ENCODE results near the gene CLDN19. TPM values are rescaled to one million over a fixed set of nuclear protein-coding genes. Genes with fewer than 3 reads are reported as not detected.
"Not testable (repeated sequence)": the region's sequence is repeated elsewhere in the genome, so short reads cannot be mapped to it uniquely, and the experiment has no call there.

The CLDN19 gene
- total RNA-seq, 1 donor from 2014 or later: not detected

DNA sequence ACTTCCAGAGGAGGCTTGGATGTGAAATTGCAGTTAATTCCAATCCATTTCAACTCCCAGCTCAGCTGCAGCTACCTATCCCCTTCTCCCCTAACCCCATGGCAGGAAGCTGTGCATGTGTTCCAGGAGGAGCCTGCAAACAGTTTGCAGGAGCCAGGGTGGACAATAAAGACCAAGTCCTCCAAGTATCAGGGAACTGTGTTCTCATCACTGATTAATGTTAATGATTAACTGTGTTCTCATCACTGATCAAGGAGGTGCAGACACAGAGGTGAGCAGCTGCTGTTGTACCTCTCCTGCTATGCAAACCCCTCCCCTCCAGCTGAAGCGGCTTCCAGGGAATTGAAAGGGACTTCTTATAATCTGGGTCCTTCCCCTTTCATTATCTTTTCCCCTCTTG is 19.2 kb downstream of the CLDN19 start:
- no peak for DNase-seq
- H3K9me3 ChIP-seq (replicated peaks): no peaks in the 10 kb centered on the region
- H3K27ac ChIP-seq (replicated peaks): no peak overlapping the region
- H3K36me3 ChIP-seq: no peaks in the 10 kb centered on the region
- no peaks in the 10 kb centered on the region for H3K27me3 ChIP-seq (ENCODE audit: low read depth)
- no peaks in the 10 kb centered on the region for H3K4me1 ChIP-seq
- intact Hi-C loops (cut with micrococcal nuclease): no loop called here
- TF ChIP-seq CTCF (IDR thresholded peaks at IDR 0.05; ENCODE audit: borderline replicate concordance): no peak
- H3K4me3 ChIP-seq: no peak overlapping the region

DNA sequence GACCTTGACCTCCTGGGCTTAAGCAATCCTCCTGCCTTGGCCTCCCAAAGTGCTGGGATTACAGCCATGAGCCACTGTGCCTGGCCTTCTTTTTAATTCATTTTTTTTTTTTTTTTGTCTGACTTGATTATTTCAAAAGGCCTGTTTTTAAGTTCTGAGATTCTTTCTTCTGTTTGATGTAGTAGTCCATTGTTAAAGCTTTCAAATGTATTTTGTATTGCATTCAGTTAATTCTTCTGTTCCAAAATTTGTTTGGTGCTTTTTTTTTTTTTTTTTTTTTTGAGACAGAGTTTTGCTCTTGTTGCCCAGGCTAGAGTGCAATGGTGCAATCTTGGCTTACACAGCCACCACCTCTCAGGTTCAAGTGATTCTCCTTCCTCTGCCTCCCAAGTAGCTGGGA is 25.6 kb downstream of the CLDN19 start:
- H3K4me3 ChIP-seq; DNase-seq; H3K27ac ChIP-seq (replicated peaks); H3K4me1 ChIP-seq; H3K27me3 ChIP-seq (ENCODE audit: low read depth); intact Hi-C loops (cut with micrococcal nuclease): not testable (repeated sequence)
- peaks cover 29% of the 10 kb centered on the region for H3K9me3 ChIP-seq (replicated peaks)
- H3K36me3 ChIP-seq: peaks cover 50% of the 10 kb centered on the region

- Histone ChIP-seq H3K9me3 (replicated peaks) (peaks cover 29% of the 10 kb centered on the region), H3K36me3 (peaks cover 53% of the 10 kb centered on the region), H3K27me3 (ENCODE audit: low read depth) (no peaks in the 10 kb centered on the region), H3K4me3 (no peak overlapping the region), H3K4me1 (no peaks in the 10 kb centered on the region), H3K27ac (replicated peaks) (no peak overlapping the region)
- no peak for DNase-seq
- intact Hi-C loops (cut with micrococcal nuclease): no loop called here
- no peak for TF ChIP-seq CTCF (IDR thresholded peaks at IDR 0.05; ENCODE audit: borderline replicate concordance)
Observed at GRCh38 chr1:42713293-42713692, 26.7 kb downstream of the CLDN19 start.

GRCh38 chr1:42712808-42713207 is 27.2 kb downstream of the CLDN19 start:
- peaks cover 54% of the 10 kb centered on the region for H3K36me3 ChIP-seq

GRCh38 chr1:42703888-42704464 is 36.1 kb downstream of the CLDN19 start:
- Histone ChIP-seq H3K27ac (replicated peaks) (no peak overlapping the region), H3K4me3 (no peak overlapping the region), H3K4me1 (no peaks in the 10 kb centered on the region), H3K9me3 (replicated peaks) (no peaks in the 10 kb centered on the region), H3K36me3 (peaks cover 87% of the 10 kb centered on the region), H3K27me3 (ENCODE audit: low read depth) (no peaks in the 10 kb centered on the region)
- intact Hi-C loops (cut with micrococcal nuclease): no loop called here
- DNase-seq: no peak
- no peak for TF ChIP-seq CTCF (IDR thresholded peaks at IDR 0.05; ENCODE audit: borderline replicate concordance)

More at GRCh38 chr1:42712808-42713207, 27.2 kb downstream of the CLDN19 start:
- H3K9me3 ChIP-seq (replicated peaks): peaks cover 29% of the 10 kb centered on the region
- H3K4me3 ChIP-seq; DNase-seq; H3K4me1 ChIP-seq; H3K27me3 ChIP-seq (ENCODE audit: low read depth); H3K27ac ChIP-seq (replicated peaks); intact Hi-C loops (cut with micrococcal nuclease): not testable (repeated sequence)

GRCh38 chr1:42700006-42700405 is 40.0 kb downstream of the CLDN19 start:
- H3K36me3 ChIP-seq: peaks cover 98% of the 10 kb centered on the region
- TF ChIP-seq CTCF (IDR thresholded peaks at IDR 0.05; ENCODE audit: borderline replicate concordance): no peak
- intact Hi-C loops (cut with micrococcal nuclease): no loop called here

More at GRCh38 chr1:42700006-42700405, 40.0 kb downstream of the CLDN19 start:
- Histone ChIP-seq H3K27ac (replicated peaks) (no peak overlapping the region), H3K4me1 (no peaks in the 10 kb centered on the region), H3K27me3 (ENCODE audit: low read depth) (no peaks in the 10 kb centered on the region), H3K4me3 (no peak overlapping the region), H3K9me3 (replicated peaks) (no peaks in the 10 kb centered on the region)
- DNase-seq: no peak

All from left ventricle myocardium inferior (tissue), 1 donor.